ENCODE data around the gene PRKAG1.

DNA sequence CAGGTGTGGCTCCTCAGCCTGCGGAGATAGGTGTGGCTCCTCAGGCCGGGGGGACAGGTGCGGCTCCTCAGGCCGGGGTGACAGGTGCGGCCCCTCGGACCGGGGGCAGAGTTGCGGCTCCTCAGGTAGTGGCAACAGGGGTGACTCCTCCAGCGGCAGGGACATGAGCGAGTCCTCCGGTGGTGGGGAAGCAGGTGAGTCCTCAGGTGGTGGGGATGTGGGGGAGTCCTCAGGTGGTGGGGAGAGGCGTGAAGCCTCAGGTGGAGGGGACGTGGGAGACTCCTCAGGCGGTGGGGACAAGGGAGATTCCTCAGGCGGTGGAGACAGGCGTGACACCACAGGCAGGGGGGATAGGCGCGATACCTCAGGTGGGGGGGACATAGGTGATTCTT is 32.8 kb upstream of the PRKAG1 start:
- TF ChIP-seq CTCF (IDR thresholded peaks at IDR 0.05) (no peak), POLR2AphosphoS5 (IDR thresholded peaks at IDR 0.05; ENCODE audit: insufficient read depth in 1 of 2, low read depth in 1 of 2) (no peak), POLR2A (IDR thresholded peaks at IDR 0.05) (no peak)

Data from vagina (tissue), 2 donors.